Adrenal gland (tissue), 5 donors: ENCODE data around the gene TTC23.

Experiments
- CTCF ChIP-seq, 6 experiments: fragments of 450-650 bp in 4 of 6; fragments of 200-600 bp in 2 of 6; sonication (generic) in 1 of 6; IDR thresholded peaks; 1 replicate in 5 of 6; 2 replicates in 1 of 6; pipeline versions ENCODE4 v1.5.1 to v1.8.0; 2016 to 2021; ENCODE audit warnings: antibody characterized with exemption in 6 of 6, mild to moderate bottlenecking in 2 of 6, moderate library complexity in 1 of 6
- POLR2A ChIP-seq, 2 donors: fragments of 450-650 bp; IDR thresholded peaks; one replicate each; pipeline ENCODE4 v1.6.1; 2017; ENCODE audit warnings: antibody characterized with exemption in 2 of 2, mild to moderate bottlenecking in 2 of 2, moderate library complexity in 1 of 2
- donor health status: DM: no; HTN: no; CAD: no.

- TF ChIP-seq CTCF (IDR thresholded peaks at IDR 0.05) (no peak), POLR2A (IDR thresholded peaks at IDR 0.05) (no peak)
These were observed 9.7 kb downstream of the TTC23 start for GRCh38 chr15:99239545-99240198.
